H1 (cell line): ENCODE results near the gene GSTM3. TPM values are rescaled to one million over a fixed set of nuclear protein-coding genes. Genes with fewer than 3 reads are reported as not detected.

Experiments
- BRCA1 ChIP-seq: IDR thresholded peaks from 2 replicates; pipeline ENCODE4 v1.6.1; 2012; ENCODE audit warnings: low read depth, low read length, improper control_type of control experiment
- GTF2F1 ChIP-seq: IDR thresholded peaks from 2 replicates; pipeline ENCODE4 v1.6.1; 2012; ENCODE audit warnings: low read depth, low read length, improper control_type of control experiment, borderline replicate concordance
- POLR2AphosphoS5 ChIP-seq: IDR thresholded peaks from 2 replicates; pipeline ENCODE4 v1.6.1; 2011; ENCODE audit warnings: low read depth, low read length
- SRF ChIP-seq: IDR thresholded peaks from 2 replicates; pipeline ENCODE4 v1.6.1; 2011; ENCODE audit warnings: mild to moderate bottlenecking, low read depth, low read length, moderate library complexity
- polyA plus RNA-seq, 7 experiments: library from polyadenylated mRNA; depleted of rRNA in 3 of 7; stranded (reverse) in 5 of 7; unstranded in 2 of 7; fragments of >200 nt in 5 of 7; fragments of 200-250 nt in 2 of 7; gene quantifications; 1 replicate in 5 of 7; 2 replicates in 1 of 7; 4 replicates in 1 of 7; pipeline versions ENCODE4 v1.2.1 to v1.2.3, GENCODE V29; 2011 to 2013; ENCODE audit warnings: missing spikeins in 2 of 7, mixed read lengths in 2 of 7
- total RNA-seq: library from RNA; stranded (reverse); fragmentation: NEBNext Ultra II Directional; extraction: Animal tissue kit (Norgen Biotek cat#: 25700); gene quantifications from 2 replicates; pipeline ENCODE4 v1.2.1, GENCODE V29; 2021

GSTM3 gene
- total and polyA plus RNA-seq, 2 of the 8 experiments (the other 6 are each of a cell fraction or from before 2014, with no cell fraction given), result 2.2 to 5.1 TPM

GRCh38 chr1:109777436-109777835, 36.6 kb upstream of the GSTM3 start (continued):
- TF ChIP-seq POLR2AphosphoS5 (no peak), SRF (no peak), GTF2F1 (no peak), BRCA1 (no peak)
